Hepatocyte (in vitro differentiated cells): ENCODE results near the gene MUC5AC.

Experiments used
- CTCF ChIP-seq: fragments of 200-600 bp; sonication (generic); IDR thresholded peaks from 2 replicates; pipeline ENCODE4 v1.5.1; 2016; ENCODE audit warnings: antibody characterized with exemption, mild to moderate bottlenecking; ENCODE audit not compliant: poor library complexity
- EZH2 ChIP-seq: fragments of 200-600 bp; sonication (generic); IDR thresholded peaks from 2 replicates; pipeline ENCODE4 v1.6.1; 2016; ENCODE audit warnings: antibody characterized with exemption, mild to moderate bottlenecking, borderline replicate concordance
- EZH2phosphoT487 ChIP-seq: fragments of 200-600 bp; sonication (generic); IDR thresholded peaks from one replicate; pipeline ENCODE4 v1.6.1; 2018; ENCODE audit warnings: antibody characterized with exemption, mild to moderate bottlenecking, low read depth, moderate library complexity; ENCODE audit not compliant: unreplicated experiment, severe bottlenecking

- TF ChIP-seq CTCF (no peak), EZH2 (no peak), EZH2phosphoT487 (no peak)
Observed at GRCh38 chr11:1131033-1131911, 26.5 kb upstream of the MUC5AC start.
